GM12892 (cell line): Measurements from ENCODE around the gene EML6.

Experiments
- POLR2A ChIP-seq: IDR thresholded peaks from 2 replicates; pipeline ENCODE4 v1.6.1; 2011; ENCODE audit warnings: low read depth, low read length, control low read depth
- TAF1 ChIP-seq: IDR thresholded peaks from 2 replicates; pipeline ENCODE4 v1.6.1; 2011; ENCODE audit warnings: low read depth, mild to moderate bottlenecking, control low read depth, low read length, borderline replicate concordance

DNA sequence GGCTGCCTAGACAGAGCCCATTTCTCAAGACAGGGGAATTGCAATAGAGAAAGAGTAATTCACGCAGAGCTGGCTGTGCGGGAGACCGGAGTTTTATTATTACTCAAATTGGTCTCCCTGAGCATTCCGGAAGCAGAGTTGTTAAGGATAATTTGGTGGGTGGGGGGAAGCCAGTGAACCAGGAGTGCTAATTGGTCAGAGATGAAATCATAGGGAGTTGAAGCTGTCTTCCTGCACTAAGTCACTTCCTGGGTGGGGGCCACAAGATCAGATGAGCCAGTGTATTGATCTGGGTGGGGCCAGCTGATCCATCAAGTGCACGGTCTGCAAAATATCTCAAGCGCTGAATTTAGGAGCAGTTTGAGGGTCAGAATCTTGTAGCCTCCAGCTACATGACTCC lies 242.0 kb downstream of the EML6 start:
- TF ChIP-seq TAF1 (no peak), POLR2A (no peak)
